HFF-Myc (cell line): Measurements from ENCODE around the gene LDLRAD3.

Experiments
- DNase-seq: peaks from one replicate; pipeline ENCODE4 v3.0.0-alpha.2; 2011; ENCODE audit warnings: low read depth; ENCODE audit errors: extremely low read depth
- H3K4me3 ChIP-seq: replicated peaks from 2 replicates; pipeline ENCODE4 v1.5.1; 2011; ENCODE audit warnings: low read depth, mild to moderate bottlenecking, control low read depth, low read length
- TF ChIP-seq, protein P1 (sequence below): IDR thresholded peaks from 2 replicates; pipeline ENCODE4 v1.5.1; 2012; ENCODE audit warnings: mild to moderate bottlenecking, low read depth, low read length, control low read depth; ENCODE audit errors: missing control alignments

The LDLRAD3 gene

DNA sequence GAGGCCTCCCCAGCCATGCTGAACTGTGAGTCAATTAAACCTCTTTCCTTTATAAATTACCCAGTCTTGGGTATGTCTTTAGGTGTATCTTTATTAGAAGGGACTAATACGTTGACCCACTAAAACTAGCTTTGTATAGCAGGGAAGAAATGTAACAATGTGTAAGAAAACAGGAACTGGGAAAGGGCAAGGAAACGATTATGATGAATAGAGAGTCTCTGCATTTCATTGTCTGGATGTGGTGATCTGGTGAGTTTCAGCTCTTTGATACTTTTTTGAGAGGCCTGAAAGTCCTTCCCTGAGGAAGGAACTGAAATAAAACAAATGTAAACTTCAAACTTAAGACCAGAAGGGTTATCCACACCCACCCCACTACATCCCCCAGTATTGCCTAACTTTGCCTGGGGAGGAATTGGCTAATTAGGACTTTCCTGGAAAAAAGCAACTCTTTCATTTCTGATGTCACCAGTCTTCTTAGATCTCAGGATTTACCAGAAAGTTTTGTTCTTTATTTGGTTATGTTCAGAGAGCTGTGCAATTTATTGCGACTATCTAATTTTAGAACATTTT, 119.0 kb downstream of the LDLRAD3 start:
- DNase-seq, result no peak
- no peak overlapping the region for H3K4me3 ChIP-seq
- TF ChIP-seq, protein P1, sequence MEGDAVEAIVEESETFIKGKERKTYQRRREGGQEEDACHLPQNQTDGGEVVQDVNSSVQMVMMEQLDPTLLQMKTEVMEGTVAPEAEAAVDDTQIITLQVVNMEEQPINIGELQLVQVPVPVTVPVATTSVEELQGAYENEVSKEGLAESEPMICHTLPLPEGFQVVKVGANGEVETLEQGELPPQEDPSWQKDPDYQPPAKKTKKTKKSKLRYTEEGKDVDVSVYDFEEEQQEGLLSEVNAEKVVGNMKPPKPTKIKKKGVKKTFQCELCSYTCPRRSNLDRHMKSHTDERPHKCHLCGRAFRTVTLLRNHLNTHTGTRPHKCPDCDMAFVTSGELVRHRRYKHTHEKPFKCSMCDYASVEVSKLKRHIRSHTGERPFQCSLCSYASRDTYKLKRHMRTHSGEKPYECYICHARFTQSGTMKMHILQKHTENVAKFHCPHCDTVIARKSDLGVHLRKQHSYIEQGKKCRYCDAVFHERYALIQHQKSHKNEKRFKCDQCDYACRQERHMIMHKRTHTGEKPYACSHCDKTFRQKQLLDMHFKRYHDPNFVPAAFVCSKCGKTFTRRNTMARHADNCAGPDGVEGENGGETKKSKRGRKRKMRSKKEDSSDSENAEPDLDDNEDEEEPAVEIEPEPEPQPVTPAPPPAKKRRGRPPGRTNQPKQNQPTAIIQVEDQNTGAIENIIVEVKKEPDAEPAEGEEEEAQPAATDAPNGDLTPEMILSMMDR, result no peak

DNA sequence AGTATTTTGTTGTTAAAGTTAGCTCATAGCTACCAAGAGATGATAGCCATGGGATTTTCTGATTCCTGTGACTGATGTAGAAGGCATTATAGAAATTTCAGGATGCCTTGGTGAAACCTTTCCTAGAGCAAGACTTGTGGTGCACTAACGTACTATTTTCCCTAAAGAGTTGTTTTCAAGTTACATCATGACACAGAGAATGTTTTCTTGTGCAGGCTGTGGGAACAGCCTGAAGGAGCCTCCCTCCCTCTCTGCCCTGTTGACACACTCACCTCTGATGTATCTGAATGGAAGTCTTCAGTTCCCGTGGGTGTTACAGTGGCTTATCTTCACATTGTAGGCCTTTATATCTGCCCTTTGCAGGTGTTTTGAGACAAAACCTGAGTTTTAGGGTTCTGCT, 121.6 kb downstream of the LDLRAD3 start:
- DNase-seq, result no peak
- TF ChIP-seq, protein P1, result no peak
- no peak overlapping the region for H3K4me3 ChIP-seq

DNA sequence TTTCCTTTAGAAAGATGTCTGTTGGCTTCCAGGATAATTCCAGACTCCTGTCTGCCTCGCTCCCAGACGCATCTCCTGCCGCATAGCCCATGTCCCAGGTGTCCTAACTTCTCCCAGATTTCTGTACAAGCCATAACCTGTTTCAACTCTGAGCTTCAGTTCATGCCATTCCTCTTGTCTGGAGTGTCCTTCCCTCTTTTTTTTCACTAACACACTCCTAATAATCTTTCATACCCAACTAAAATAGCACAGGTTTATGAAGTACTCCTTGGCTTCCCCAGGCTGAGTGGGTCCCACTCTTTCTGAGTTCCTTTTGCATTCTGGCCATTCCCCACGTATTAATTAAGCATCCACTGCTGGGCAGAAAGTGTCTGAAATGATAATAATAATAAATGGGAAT, 123.0 kb downstream of the LDLRAD3 start:
- no peak for DNase-seq
- TF ChIP-seq, protein P1, result no peak
- H3K4me3 ChIP-seq, result no peak overlapping the region

DNA sequence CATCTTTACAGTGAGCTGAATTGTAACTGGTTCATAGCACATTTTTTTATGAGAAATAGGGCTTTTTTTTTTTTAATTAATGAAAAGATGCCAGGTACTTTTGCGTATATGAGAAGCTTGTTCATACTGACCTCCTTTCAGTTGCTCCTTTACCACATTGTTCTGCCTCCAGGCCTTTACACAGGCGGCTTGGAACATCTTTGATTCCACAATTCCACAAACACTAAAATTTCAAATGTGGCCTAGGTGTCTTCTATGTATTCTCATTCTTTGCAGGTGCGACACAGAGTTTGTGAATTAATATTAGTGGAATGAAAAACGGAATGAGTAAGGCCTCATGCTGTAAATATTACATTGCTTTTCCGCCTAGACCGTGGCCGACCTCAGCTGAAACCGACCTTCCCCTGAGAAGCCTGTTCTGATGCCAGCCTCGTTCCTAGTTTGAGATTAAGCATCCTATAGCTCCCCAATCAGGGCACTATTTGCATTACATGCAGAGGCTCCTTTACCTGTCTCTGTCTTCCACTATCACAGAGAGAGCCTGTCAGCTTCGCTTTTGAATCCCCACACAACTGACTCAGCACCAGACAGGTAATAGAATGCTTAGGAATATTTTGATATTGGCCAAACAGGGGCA, 125.8 kb downstream of the LDLRAD3 start:
- H3K4me3 ChIP-seq, result no peak overlapping the region
- TF ChIP-seq, protein P1, result no peak
- no peak for DNase-seq

DNA sequence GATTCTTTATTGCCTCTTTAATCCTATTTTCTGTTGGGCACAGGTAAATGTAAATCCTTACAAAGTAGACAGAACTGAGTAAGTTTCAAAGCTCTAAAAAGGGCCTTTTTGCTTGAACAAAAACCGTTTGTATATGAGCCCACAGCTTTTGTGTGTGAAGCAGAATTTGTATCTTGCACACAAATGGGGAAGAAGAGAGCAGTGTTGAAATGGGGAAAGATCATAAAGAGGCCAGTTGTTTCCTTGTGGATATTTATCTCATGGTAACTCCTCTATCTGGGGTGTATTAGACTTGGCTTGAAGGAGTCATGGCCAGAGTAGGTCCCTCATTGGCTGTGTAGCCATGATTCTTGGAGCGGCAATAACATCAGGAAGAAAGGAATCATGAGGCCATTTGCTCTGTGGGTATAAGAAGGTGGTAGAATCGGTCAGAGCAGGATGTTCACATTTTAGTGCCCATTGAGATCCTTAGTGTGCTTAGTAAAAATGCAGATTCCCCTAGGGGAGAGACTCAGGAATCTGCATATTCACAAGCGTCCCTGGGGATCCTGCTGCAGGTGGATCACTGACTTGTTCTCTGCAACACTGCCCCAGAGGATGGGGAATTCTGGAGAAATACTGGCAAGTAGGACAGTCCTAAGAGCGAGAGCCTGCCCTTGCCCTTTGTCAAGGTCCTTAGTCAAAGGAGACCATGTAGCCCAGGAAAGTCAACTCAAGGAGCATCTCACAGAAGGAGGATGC, 126.5 kb downstream of the LDLRAD3 start:
- DNase-seq, result no peak
- TF ChIP-seq, protein P1, result no peak
- H3K4me3 ChIP-seq, result no peak overlapping the region

DNA sequence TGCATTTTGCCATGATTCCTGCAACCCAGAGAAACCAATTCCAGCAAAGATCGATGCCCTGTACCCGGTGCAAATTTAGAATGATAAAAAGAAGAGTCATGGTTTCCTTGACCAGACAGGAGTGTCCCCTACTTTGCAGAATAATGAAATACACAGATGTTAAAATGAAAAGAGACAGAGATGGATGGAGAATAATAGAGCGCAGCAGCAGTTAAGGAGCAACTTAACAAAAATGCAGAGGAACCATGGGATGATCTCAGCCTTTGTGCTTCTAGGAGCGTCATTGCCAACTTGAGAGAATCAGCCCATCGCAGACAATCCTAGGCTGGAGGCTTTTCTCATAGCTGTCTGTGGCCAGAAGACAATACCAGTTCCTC, 127.1 kb downstream of the LDLRAD3 start:
- TF ChIP-seq, protein P1, result no peak
- H3K4me3 ChIP-seq, result no peak overlapping the region
- no peak for DNase-seq
